ENCODE data around the gene ARHGAP18. TPM values are rescaled to one million over a fixed set of nuclear protein-coding genes. Genes with fewer than 3 reads are reported as not detected.

ARHGAP18 gene
- total RNA-seq, 5 donors from 2014 or later (not counting 1 experiment from before 2014, with no cell fraction given), result 3.6 to 4.3 (median 4.0) TPM

DNA sequence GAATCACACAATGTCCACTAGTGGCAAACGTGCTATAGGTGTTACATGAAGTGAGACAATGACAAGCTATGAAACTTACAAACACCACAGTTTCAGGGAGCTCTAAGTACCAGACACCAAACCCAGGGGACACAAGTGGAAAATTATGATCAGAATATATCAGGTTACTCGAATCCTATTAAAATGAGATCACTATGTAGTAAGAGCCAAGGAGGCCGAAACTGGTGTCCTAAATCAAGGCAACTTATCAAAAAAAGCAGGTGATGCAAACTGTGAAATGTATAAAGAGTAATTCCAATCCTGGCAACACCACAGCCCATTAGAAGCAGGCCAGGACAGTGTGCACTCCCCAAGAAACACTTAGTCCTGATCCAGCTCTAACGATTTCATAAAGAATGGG is 100.3 kb downstream of the ARHGAP18 start:
- no peak for DNase-seq
- no CpG with 5 or more reads among the region's 4 CpGs for WGBS (ENCODE audit: insufficient coverage)
- Mint-ChIP-seq H3K27ac (no peak overlapping the region), H3K27me3 (no peaks in the 10 kb centered on the region), H3K36me3 (peaks cover 13% of the 10 kb centered on the region), H3K4me3 (no peak overlapping the region), H3K4me1 (no peaks in the 10 kb centered on the region), H3K9me3 (no peaks in the 10 kb centered on the region)
- ChIA-PET CTCF (interaction anchor here in 1 of 2 donors (0.5 to 1.0 kb wide), 2 partner anchors 11 to 109 kb away, joined by 3 to 5 read pairs; no protein-coding TSS in a partner anchor), POLR2A (no interaction called here)
- no peak overlapping the region for H3K27ac ChIP-seq (ENCODE audit: low read length)
- ATAC-seq (replicated peaks in 1 of 4), result no peak
- H3K4me1 ChIP-seq (ENCODE audit: control insufficient read depth in 1 of 2, extremely low read depth in 1 of 2, insufficient read depth in 2 of 2, low read length in 2 of 2), result no peaks in the 10 kb centered on the region
- peaks cover 0 to 11% of the 10 kb centered on the region in 2 donors for H3K36me3 ChIP-seq (ENCODE audit: control insufficient read depth in 2 of 2, extremely low read depth in 1 of 2, insufficient read depth in 1 of 2, low read length in 1 of 2)
- no peak overlapping the region for H3K4me3 ChIP-seq (ENCODE audit: control insufficient read depth in 1 of 2, extremely low read depth in 1 of 2, low read length in 1 of 2)
- no peaks in the 10 kb centered on the region for H3K9me3 ChIP-seq
- no peaks in the 10 kb centered on the region for H3K27me3 ChIP-seq (replicated peaks in 1 of 2; ENCODE audit: control insufficient read depth in 2 of 2, extremely low read depth in 1 of 2, insufficient read depth in 2 of 2, low read length in 1 of 2)

GRCh38 chr6:129608886-129609537 is 101.0 kb downstream of the ARHGAP18 start:
- no peak for ATAC-seq (replicated peaks in 1 of 4)
- CTCF ChIA-PET, result interaction anchor here in 1 of 2 donors (1.0 kb wide), 1 partner anchor 11 kb away, joined by 5 read pairs; no protein-coding TSS in a partner anchor

DNA sequence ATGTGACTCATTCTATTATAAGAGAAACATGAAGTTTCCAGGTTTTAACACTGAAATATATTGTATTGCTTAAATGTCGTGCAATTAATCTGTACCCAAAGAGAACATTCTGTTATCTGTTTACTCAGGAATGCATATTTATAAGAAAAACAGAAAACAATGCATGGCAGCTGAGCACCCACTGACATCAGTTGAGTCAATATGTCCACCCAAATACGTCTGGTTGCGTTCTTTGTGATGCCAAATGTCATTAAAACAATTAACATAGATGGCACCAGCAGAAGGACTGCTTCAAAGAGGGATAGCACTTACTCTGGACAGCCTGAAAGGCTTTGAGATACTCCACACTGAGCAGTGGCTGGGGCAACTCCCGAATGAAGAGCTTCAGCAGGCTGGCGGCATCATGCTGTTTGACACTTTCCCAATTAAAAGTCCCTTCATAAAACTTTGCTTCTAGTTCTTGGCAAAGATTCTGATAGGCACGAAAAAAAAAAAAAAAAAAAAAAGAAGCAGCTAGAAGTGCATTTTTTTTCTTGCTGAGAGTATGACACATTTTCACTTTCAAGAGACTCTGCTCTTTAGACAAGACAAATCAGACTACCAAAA is 102.3 kb downstream of the ARHGAP18 start:
- H3K27ac Mint-ChIP-seq, result no peak overlapping the region
- ChIA-PET CTCF (interaction anchor here (0.6 to 1.2 kb wide), 5 partner anchors 9 to 1711 kb away, joined by 3 to 13 read pairs (median 5); no protein-coding TSS in a partner anchor), POLR2A (interaction anchor here (0.6 to 0.7 kb wide), 3 partner anchors 22 to 1556 kb away, joined by 9 to 11 read pairs (median 10); no protein-coding TSS in a partner anchor)
- no peaks in the 10 kb centered on the region for H3K4me1 Mint-ChIP-seq
- DNase-seq, result no peak
- H3K4me3 Mint-ChIP-seq, result no peak overlapping the region
- Histone ChIP-seq H3K4me1 (ENCODE audit: control insufficient read depth in 1 of 2, extremely low read depth in 1 of 2, insufficient read depth in 2 of 2, low read length in 2 of 2) (no peaks in the 10 kb centered on the region), H3K36me3 (ENCODE audit: control insufficient read depth in 2 of 2, extremely low read depth in 1 of 2, insufficient read depth in 1 of 2, low read length in 1 of 2) (peaks cover 0 to 11% of the 10 kb centered on the region in 2 donors), H3K4me3 (ENCODE audit: control insufficient read depth in 1 of 2, extremely low read depth in 1 of 2, low read length in 1 of 2) (no peak overlapping the region), H3K27me3 (replicated peaks in 1 of 2; ENCODE audit: control insufficient read depth in 2 of 2, extremely low read depth in 1 of 2, insufficient read depth in 2 of 2, low read length in 1 of 2) (no peaks in the 10 kb centered on the region), H3K27ac (ENCODE audit: low read length) (no peak overlapping the region), H3K9me3 (no peaks in the 10 kb centered on the region)
- H3K36me3 Mint-ChIP-seq, result peaks cover 13% of the 10 kb centered on the region
- H3K9me3 Mint-ChIP-seq, result no peaks in the 10 kb centered on the region
- no peaks in the 10 kb centered on the region for H3K27me3 Mint-ChIP-seq
- WGBS (ENCODE audit: insufficient coverage), result 95% methylated on average over 4 of the region's 6 CpGs
- ATAC-seq (replicated peaks in 1 of 4), result no peak

More at GRCh38 chr6:129608886-129609537, 101.0 kb downstream of the ARHGAP18 start:
- Histone ChIP-seq H3K36me3 (ENCODE audit: control insufficient read depth in 2 of 2, extremely low read depth in 1 of 2, insufficient read depth in 1 of 2, low read length in 1 of 2) (peaks cover 0 to 11% of the 10 kb centered on the region in 2 donors), H3K27me3 (replicated peaks in 1 of 2; ENCODE audit: control insufficient read depth in 2 of 2, extremely low read depth in 1 of 2, insufficient read depth in 2 of 2, low read length in 1 of 2) (no peaks in the 10 kb centered on the region), H3K4me1 (ENCODE audit: control insufficient read depth in 1 of 2, extremely low read depth in 1 of 2, insufficient read depth in 2 of 2, low read length in 2 of 2) (no peaks in the 10 kb centered on the region), H3K9me3 (no peaks in the 10 kb centered on the region), H3K4me3 (ENCODE audit: control insufficient read depth in 1 of 2, extremely low read depth in 1 of 2, low read length in 1 of 2) (no peak overlapping the region), H3K27ac (ENCODE audit: low read length) (no peak overlapping the region)
- peaks cover 13% of the 10 kb centered on the region for H3K36me3 Mint-ChIP-seq
- DNase-seq, result no peak
- POLR2A ChIA-PET, result no interaction called here
- no peaks in the 10 kb centered on the region for H3K4me1 Mint-ChIP-seq
- H3K27ac Mint-ChIP-seq, result no peak overlapping the region
- 83% methylated on average over 1 of the region's 3 CpGs for WGBS (ENCODE audit: insufficient coverage)
- no peaks in the 10 kb centered on the region for H3K27me3 Mint-ChIP-seq
- H3K9me3 Mint-ChIP-seq, result no peaks in the 10 kb centered on the region
- H3K4me3 Mint-ChIP-seq, result no peak overlapping the region

DNA sequence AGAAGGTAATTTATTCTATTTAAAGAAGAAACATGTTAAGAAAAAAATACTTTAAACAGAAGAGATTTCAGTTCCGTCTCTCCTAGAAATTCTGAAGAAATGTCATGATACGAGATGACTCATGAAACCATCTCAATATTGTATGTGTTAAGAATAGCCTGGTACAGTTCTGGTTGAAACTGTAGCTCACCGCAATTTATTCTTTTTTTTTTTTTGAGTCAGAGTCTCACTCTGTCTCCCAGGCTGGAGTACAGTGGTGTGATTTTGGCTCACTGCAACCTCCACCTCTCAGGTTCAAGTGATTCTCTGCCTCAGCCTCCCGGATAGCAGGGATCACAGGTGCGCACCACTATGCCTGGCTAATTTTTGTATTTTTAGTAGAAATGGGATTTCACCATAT is 103.3 kb downstream of the ARHGAP18 start:
- H3K36me3 Mint-ChIP-seq, result peaks cover 13% of the 10 kb centered on the region
- H3K4me3 ChIP-seq (ENCODE audit: control insufficient read depth in 1 of 2, extremely low read depth in 1 of 2, low read length in 1 of 2), result no peak overlapping the region
- H3K4me1 ChIP-seq (ENCODE audit: control insufficient read depth in 1 of 2, extremely low read depth in 1 of 2, insufficient read depth in 2 of 2, low read length in 2 of 2), result no peaks in the 10 kb centered on the region
- WGBS (ENCODE audit: insufficient coverage), result no CpG with 5 or more reads among the region's 5 CpGs
- ChIA-PET CTCF (interaction anchor here in 1 of 2 donors (1.0 kb wide), 1 partner anchor 9 kb away, joined by 6 read pairs; no protein-coding TSS in a partner anchor), POLR2A (no interaction called here)
- no peaks in the 10 kb centered on the region for H3K9me3 ChIP-seq
- ATAC-seq (replicated peaks in 1 of 4), result no peak
- H3K4me3 Mint-ChIP-seq, result no peak overlapping the region
- H3K4me1 Mint-ChIP-seq, result no peaks in the 10 kb centered on the region
- H3K36me3 ChIP-seq (ENCODE audit: control insufficient read depth in 2 of 2, extremely low read depth in 1 of 2, insufficient read depth in 1 of 2, low read length in 1 of 2), result peaks cover 0 to 11% of the 10 kb centered on the region in 2 donors
- H3K27me3 Mint-ChIP-seq, result no peaks in the 10 kb centered on the region
- H3K27me3 ChIP-seq (replicated peaks in 1 of 2; ENCODE audit: control insufficient read depth in 2 of 2, extremely low read depth in 1 of 2, insufficient read depth in 2 of 2, low read length in 1 of 2), result no peaks in the 10 kb centered on the region
- no peak overlapping the region for H3K27ac ChIP-seq (ENCODE audit: low read length)
- no peak overlapping the region for H3K27ac Mint-ChIP-seq
- no peaks in the 10 kb centered on the region for H3K9me3 Mint-ChIP-seq
- no peak for DNase-seq

DNA sequence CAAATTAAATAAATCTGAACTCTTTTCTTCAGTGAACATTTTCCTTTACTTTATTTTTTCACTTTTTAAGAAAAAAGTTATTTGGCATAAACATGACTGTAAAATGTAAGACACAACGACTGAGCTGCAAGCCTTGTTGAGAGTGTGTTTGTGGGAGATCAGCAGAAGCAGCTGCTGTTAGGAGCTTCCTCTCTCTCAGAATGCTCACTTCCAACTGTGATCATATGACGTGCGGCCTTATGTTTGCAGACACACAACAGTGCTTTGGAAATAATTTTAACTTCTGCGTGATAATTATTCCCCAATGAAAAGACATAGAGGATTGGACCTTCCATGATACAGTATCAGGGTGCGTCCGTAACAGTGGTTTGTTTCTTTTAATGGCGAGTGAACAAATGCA is 104.0 kb downstream of the ARHGAP18 start:
- Mint-ChIP-seq H3K27ac (no peak overlapping the region), H3K4me3 (no peak overlapping the region), H3K9me3 (no peaks in the 10 kb centered on the region), H3K36me3 (peaks cover 10% of the 10 kb centered on the region), H3K27me3 (no peaks in the 10 kb centered on the region), H3K4me1 (no peaks in the 10 kb centered on the region)
- Histone ChIP-seq H3K27me3 (replicated peaks in 1 of 2; ENCODE audit: control insufficient read depth in 2 of 2, extremely low read depth in 1 of 2, insufficient read depth in 2 of 2, low read length in 1 of 2) (no peaks in the 10 kb centered on the region), H3K4me1 (ENCODE audit: control insufficient read depth in 1 of 2, extremely low read depth in 1 of 2, insufficient read depth in 2 of 2, low read length in 2 of 2) (no peaks in the 10 kb centered on the region), H3K4me3 (ENCODE audit: control insufficient read depth in 1 of 2, extremely low read depth in 1 of 2, low read length in 1 of 2) (no peak overlapping the region), H3K36me3 (ENCODE audit: control insufficient read depth in 2 of 2, extremely low read depth in 1 of 2, insufficient read depth in 1 of 2, low read length in 1 of 2) (peaks cover 0 to 11% of the 10 kb centered on the region in 2 donors), H3K9me3 (no peaks in the 10 kb centered on the region), H3K27ac (ENCODE audit: low read length) (no peak overlapping the region)
- DNase-seq, result no peak
- ChIA-PET CTCF (interaction anchor here in 1 of 2 donors (1.0 kb wide), 1 partner anchor 8 kb away, joined by 6 read pairs; no protein-coding TSS in a partner anchor), POLR2A (interaction anchor here in 1 of 2 donors (0.6 kb wide), 1 partner anchor 1920 kb away, joined by 8 read pairs; no protein-coding TSS in a partner anchor)
- no peak for ATAC-seq (replicated peaks in 1 of 4)
- 94% methylated on average over 4 of the region's 7 CpGs for WGBS (ENCODE audit: insufficient coverage)

DNA sequence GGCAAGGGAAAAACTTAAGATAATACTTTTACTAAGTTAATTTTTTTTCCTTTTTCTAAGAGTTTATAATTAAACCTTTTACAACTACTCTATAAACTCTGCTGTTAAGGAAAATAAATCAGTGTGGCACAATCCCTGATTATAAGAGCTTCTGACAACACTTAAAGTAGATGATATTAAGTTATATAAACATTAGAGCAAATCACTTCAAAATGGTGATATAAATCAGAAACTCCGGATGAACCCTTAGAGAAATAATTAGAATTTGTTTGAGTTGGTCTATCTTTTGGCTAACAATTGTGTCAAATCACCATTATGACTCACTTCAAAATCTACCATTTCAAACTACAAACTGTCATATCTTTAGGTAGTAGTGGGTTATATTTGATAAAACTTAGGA is 104.9 kb downstream of the ARHGAP18 start:
- Mint-ChIP-seq H3K36me3 (peaks cover 7% of the 10 kb centered on the region), H3K27ac (no peak overlapping the region), H3K4me3 (no peak overlapping the region), H3K9me3 (no peaks in the 10 kb centered on the region), H3K27me3 (no peaks in the 10 kb centered on the region), H3K4me1 (no peaks in the 10 kb centered on the region)
- Histone ChIP-seq H3K36me3 (ENCODE audit: control insufficient read depth in 2 of 2, extremely low read depth in 1 of 2, insufficient read depth in 1 of 2, low read length in 1 of 2) (peaks cover 0 to 7% of the 10 kb centered on the region in 2 donors), H3K27ac (ENCODE audit: low read length) (no peak overlapping the region), H3K4me1 (ENCODE audit: control insufficient read depth in 1 of 2, extremely low read depth in 1 of 2, insufficient read depth in 2 of 2, low read length in 2 of 2) (no peaks in the 10 kb centered on the region), H3K27me3 (replicated peaks in 1 of 2; ENCODE audit: control insufficient read depth in 2 of 2, extremely low read depth in 1 of 2, insufficient read depth in 2 of 2, low read length in 1 of 2) (no peaks in the 10 kb centered on the region), H3K4me3 (ENCODE audit: control insufficient read depth in 1 of 2, extremely low read depth in 1 of 2, low read length in 1 of 2) (no peak overlapping the region), H3K9me3 (no peaks in the 10 kb centered on the region)
- CTCF ChIA-PET, result no interaction called here
- WGBS (ENCODE audit: insufficient coverage), result no CpG with 5 or more reads among the region's 1 CpG
- POLR2A ChIA-PET, result no interaction called here
- DNase-seq (no peak), ATAC-seq (replicated peaks in 1 of 4) (no peak)
